ENCODE results near the gene CENATAC.

DNA sequence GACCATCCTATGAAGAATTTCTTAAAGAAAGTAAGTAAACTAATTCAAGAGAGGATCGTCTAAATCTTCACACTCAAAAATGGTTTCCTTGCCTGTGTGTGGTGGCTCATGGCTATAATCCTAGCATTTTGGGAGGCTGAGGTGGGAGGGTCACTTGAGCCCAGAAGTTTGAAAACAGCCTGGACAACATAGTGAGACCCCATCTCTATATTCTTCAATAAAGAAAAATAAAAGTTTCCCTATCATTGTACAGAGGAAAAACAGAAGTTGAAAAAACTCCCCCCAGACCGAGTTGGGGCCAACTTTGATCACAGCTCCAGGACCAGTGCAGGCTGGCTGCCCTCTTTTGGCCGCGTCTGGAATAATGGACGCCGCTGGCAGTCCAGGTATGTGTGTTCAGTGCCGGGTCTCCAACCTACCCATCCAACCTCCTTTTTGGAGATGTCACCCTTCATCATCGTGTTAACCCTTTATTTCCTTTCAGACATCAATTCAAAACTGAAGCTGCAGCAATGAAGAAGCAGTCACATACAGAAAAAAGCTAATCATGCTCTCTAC lies 17.2 kb downstream of the CENATAC start:
- TF ChIP-seq GATA3 (IDR thresholded peaks at IDR 0.05; ENCODE audit: low read depth, low read length) (no peak), GATA2 (IDR thresholded peaks at IDR 0.05; ENCODE audit: low read depth, low read length) (no peak)

Measured in SH-SY5Y (cell line).